Measurements from ENCODE around the gene SOHLH2.

Gene SOHLH2

DNA sequence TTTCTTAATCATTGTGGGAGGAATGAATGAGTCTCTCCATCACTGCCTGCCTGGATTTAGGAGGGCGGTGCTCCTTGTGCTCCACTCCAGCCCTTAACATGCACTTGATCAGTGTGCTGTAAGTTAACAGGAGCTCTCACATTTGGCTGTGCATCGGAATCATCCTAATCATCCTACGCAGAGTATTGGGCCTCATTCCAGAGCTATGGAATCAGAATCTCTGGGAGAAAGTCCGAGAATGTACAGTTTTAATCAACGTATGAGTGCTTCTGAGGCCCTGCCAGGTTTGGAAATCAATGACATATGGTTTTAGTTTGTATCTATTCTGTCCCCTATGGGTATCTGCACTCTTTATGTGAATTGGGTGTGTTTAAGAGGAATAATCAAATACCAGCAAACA, 48.3 kb downstream of the SOHLH2 start:
- Histone ChIP-seq H3K27me3 (ENCODE audit: insufficient read depth, low read length, poor library complexity, severe bottlenecking) (no peaks in the 10 kb centered on the region), H3K9me2 (replicated peaks; ENCODE audit: low read depth, low read length) (no peaks in the 10 kb centered on the region), H3K9ac (ENCODE audit: low read depth, low read length, poor library complexity, severe bottlenecking) (no peak overlapping the region), H2AFZ (ENCODE audit: low read length) (no peak overlapping the region), H3F3A (ENCODE audit: low read depth) (no peaks in the 10 kb centered on the region), H3K4me3 (ENCODE audit: low read length, poor library complexity, severe bottlenecking) (no peak overlapping the region), H3K79me2 (ENCODE audit: insufficient read depth, low read length) (no peaks in the 10 kb centered on the region), H3K4me2 (ENCODE audit: low read depth, low read length, poor library complexity, severe bottlenecking) (no peak overlapping the region), H3K9me3 (ENCODE audit: insufficient read depth, low read depth, low read length) (no peaks in the 10 kb centered on the region), H3K36me3 (ENCODE audit: insufficient read depth, low read length) (no peaks in the 10 kb centered on the region), H3K4me1 (ENCODE audit: insufficient read depth, low read length, poor library complexity, severe bottlenecking) (no peaks in the 10 kb centered on the region), H4K20me1 (ENCODE audit: insufficient read depth, low read length, poor library complexity, severe bottlenecking) (no peaks in the 10 kb centered on the region)
- TF ChIP-seq EZH2phosphoT487 (IDR thresholded peaks at IDR 0.05; ENCODE audit: borderline replicate concordance), result no peak
- TF ChIP-seq, protein P1, sequence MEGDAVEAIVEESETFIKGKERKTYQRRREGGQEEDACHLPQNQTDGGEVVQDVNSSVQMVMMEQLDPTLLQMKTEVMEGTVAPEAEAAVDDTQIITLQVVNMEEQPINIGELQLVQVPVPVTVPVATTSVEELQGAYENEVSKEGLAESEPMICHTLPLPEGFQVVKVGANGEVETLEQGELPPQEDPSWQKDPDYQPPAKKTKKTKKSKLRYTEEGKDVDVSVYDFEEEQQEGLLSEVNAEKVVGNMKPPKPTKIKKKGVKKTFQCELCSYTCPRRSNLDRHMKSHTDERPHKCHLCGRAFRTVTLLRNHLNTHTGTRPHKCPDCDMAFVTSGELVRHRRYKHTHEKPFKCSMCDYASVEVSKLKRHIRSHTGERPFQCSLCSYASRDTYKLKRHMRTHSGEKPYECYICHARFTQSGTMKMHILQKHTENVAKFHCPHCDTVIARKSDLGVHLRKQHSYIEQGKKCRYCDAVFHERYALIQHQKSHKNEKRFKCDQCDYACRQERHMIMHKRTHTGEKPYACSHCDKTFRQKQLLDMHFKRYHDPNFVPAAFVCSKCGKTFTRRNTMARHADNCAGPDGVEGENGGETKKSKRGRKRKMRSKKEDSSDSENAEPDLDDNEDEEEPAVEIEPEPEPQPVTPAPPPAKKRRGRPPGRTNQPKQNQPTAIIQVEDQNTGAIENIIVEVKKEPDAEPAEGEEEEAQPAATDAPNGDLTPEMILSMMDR (conservative IDR thresholded peaks at IDR 0.05; ENCODE audit: low read length), result no peak

DNA sequence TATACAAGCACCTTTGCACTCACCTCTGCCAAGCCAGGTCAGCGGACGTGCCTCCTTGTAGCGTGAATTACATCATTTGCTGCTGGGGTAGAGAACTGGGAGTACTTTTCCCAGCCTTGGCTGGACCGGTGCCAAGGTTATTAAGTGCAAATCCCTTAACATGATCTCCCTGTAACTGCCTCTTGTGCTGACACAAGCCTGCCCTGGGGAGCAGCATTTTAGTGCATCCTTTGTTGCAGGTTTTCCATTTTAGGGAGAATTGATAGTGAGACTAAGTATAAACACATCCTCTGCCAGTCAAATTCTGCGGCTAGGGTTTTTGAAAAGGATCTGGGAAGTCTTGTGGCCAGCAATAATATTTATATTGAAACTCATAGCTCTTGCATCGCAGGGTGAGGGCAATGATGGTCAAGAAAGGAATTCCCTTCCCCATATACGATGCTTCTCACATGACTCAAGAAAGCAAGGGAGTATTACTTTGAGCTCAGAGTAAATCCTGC, 50.5 kb downstream of the SOHLH2 start:
- Histone ChIP-seq H3K4me3 (ENCODE audit: low read length, poor library complexity, severe bottlenecking) (no peak overlapping the region), H3K36me3 (ENCODE audit: insufficient read depth, low read length) (no peaks in the 10 kb centered on the region), H4K20me1 (ENCODE audit: insufficient read depth, low read length, poor library complexity, severe bottlenecking) (no peaks in the 10 kb centered on the region), H3K4me1 (ENCODE audit: insufficient read depth, low read length, poor library complexity, severe bottlenecking) (no peaks in the 10 kb centered on the region), H3K9ac (ENCODE audit: low read depth, low read length, poor library complexity, severe bottlenecking) (no peak overlapping the region), H3F3A (ENCODE audit: low read depth) (no peaks in the 10 kb centered on the region), H3K9me2 (replicated peaks; ENCODE audit: low read depth, low read length) (no peaks in the 10 kb centered on the region), H3K27me3 (ENCODE audit: insufficient read depth, low read length, poor library complexity, severe bottlenecking) (no peaks in the 10 kb centered on the region), H3K79me2 (ENCODE audit: insufficient read depth, low read length) (no peaks in the 10 kb centered on the region), H3K4me2 (ENCODE audit: low read depth, low read length, poor library complexity, severe bottlenecking) (no peak overlapping the region), H2AFZ (ENCODE audit: low read length) (no peak overlapping the region), H3K9me3 (ENCODE audit: insufficient read depth, low read depth, low read length) (no peaks in the 10 kb centered on the region)
- TF ChIP-seq EZH2phosphoT487 (IDR thresholded peaks at IDR 0.05; ENCODE audit: borderline replicate concordance), result no peak
- TF ChIP-seq, protein P1 (conservative IDR thresholded peaks at IDR 0.05; ENCODE audit: low read length), result no peak

DNA sequence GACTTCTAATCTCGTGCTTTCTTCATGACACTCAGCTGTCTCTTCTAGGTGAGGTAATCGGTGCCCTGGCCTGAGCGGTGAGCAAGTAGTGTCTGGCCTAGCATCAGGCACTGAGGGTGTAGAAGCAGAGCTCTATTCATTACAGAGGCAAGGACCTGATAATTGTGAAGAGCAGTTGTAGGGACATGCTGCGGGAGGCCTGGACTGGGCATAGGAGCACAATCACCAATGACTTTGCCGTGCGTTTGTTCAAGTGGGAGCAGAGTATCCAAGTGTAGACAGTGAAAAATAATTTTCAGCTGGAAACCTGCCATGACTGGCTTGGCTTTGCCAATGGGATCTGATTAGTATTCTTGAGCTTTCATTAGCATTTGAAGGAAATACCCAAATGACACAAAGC, 51.1 kb downstream of the SOHLH2 start:
- Histone ChIP-seq H3K9ac (ENCODE audit: low read depth, low read length, poor library complexity, severe bottlenecking) (no peak overlapping the region), H3K9me2 (replicated peaks; ENCODE audit: low read depth, low read length) (no peaks in the 10 kb centered on the region), H4K20me1 (ENCODE audit: insufficient read depth, low read length, poor library complexity, severe bottlenecking) (no peaks in the 10 kb centered on the region), H3K4me1 (ENCODE audit: insufficient read depth, low read length, poor library complexity, severe bottlenecking) (no peaks in the 10 kb centered on the region), H3K79me2 (ENCODE audit: insufficient read depth, low read length) (no peaks in the 10 kb centered on the region), H3K36me3 (ENCODE audit: insufficient read depth, low read length) (no peaks in the 10 kb centered on the region), H2AFZ (ENCODE audit: low read length) (no peak overlapping the region), H3K4me3 (ENCODE audit: low read length, poor library complexity, severe bottlenecking) (no peak overlapping the region), H3F3A (ENCODE audit: low read depth) (no peaks in the 10 kb centered on the region), H3K4me2 (ENCODE audit: low read depth, low read length, poor library complexity, severe bottlenecking) (no peak overlapping the region), H3K27me3 (ENCODE audit: insufficient read depth, low read length, poor library complexity, severe bottlenecking) (no peaks in the 10 kb centered on the region), H3K9me3 (ENCODE audit: insufficient read depth, low read depth, low read length) (no peaks in the 10 kb centered on the region)
- TF ChIP-seq EZH2phosphoT487 (IDR thresholded peaks at IDR 0.05; ENCODE audit: borderline replicate concordance), result no peak
- TF ChIP-seq, protein P1 (conservative IDR thresholded peaks at IDR 0.05; ENCODE audit: low read length), result no peak
